RWPE2 (cell line): ENCODE data around the gene TMUB1.

Experiments used
- ATAC-seq: fragments of 200-7000 bp; cut with Tn5 transposase; 3 replicates; pipeline ENCODE4 v1.9.1; 2021; ENCODE audit warnings: low read depth
- DNase-seq: peaks from one replicate; pipeline ENCODE4 v3.0.0-alpha.2; 2020; ENCODE audit warnings: low spot score
- H3K27ac ChIP-seq: fragments of 450-650 bp; 2 replicates; pipeline ENCODE4 v1.5.1; 2017; ENCODE audit warnings: mild to moderate bottlenecking; ENCODE audit not compliant: poor library complexity, severe bottlenecking
- H3K27me3 ChIP-seq: fragments of 250-450 bp; sonication (Bioruptor Pico); 2 replicates; pipeline ENCODE4 v1.5.1; 2021; ENCODE audit warnings: mild to moderate bottlenecking, moderate library complexity; ENCODE audit not compliant: insufficient read depth, poor library complexity, severe bottlenecking
- H3K36me3 ChIP-seq: fragments of 250-450 bp; sonication (Bioruptor Pico); 2 replicates; pipeline ENCODE4 v1.5.1; 2020; ENCODE audit warnings: low read depth, mild to moderate bottlenecking, moderate library complexity
- H3K4me1 ChIP-seq: fragments of 250-450 bp; sonication (Bioruptor Pico); 2 replicates; pipeline ENCODE4 v1.5.1; 2021; ENCODE audit warnings: mild to moderate bottlenecking, moderate library complexity; ENCODE audit not compliant: insufficient read depth, poor library complexity, severe bottlenecking
- H3K4me3 ChIP-seq: fragments of 250-450 bp; sonication (Bioruptor Pico); 2 replicates; pipeline ENCODE4 v1.5.1; 2021; ENCODE audit warnings: mild to moderate bottlenecking, moderate library complexity; ENCODE audit not compliant: severe bottlenecking
- H3K9me3 ChIP-seq: fragments of 250-450 bp; sonication (Bioruptor Pico); 2 replicates; pipeline ENCODE4 v1.5.1; 2021; ENCODE audit warnings: mild to moderate bottlenecking, moderate library complexity; ENCODE audit not compliant: severe bottlenecking
- CTCF ChIP-seq: fragments of 450-650 bp; IDR thresholded peaks from one replicate; pipeline ENCODE4 v1.5.1; 2017; ENCODE audit warnings: mild to moderate bottlenecking, moderate library complexity; ENCODE audit not compliant: poor library complexity, severe bottlenecking

TMUB1 gene

GRCh38 chr7:151032936-151033863 is 50.1 kb downstream of the TMUB1 start:
- Histone ChIP-seq H3K9me3 (no peaks in the 10 kb centered on the region), H3K27me3 (no peaks in the 10 kb centered on the region), H3K4me3 (no peak overlapping the region), H3K27ac (no peak overlapping the region), H3K4me1 (no peaks in the 10 kb centered on the region), H3K36me3 (no peaks in the 10 kb centered on the region)
- TF ChIP-seq CTCF: no peak
- ATAC-seq (no peak), DNase-seq (no peak)
